ENCODE measurements around the gene EPHB3.

The EPHB3 gene

DNA sequence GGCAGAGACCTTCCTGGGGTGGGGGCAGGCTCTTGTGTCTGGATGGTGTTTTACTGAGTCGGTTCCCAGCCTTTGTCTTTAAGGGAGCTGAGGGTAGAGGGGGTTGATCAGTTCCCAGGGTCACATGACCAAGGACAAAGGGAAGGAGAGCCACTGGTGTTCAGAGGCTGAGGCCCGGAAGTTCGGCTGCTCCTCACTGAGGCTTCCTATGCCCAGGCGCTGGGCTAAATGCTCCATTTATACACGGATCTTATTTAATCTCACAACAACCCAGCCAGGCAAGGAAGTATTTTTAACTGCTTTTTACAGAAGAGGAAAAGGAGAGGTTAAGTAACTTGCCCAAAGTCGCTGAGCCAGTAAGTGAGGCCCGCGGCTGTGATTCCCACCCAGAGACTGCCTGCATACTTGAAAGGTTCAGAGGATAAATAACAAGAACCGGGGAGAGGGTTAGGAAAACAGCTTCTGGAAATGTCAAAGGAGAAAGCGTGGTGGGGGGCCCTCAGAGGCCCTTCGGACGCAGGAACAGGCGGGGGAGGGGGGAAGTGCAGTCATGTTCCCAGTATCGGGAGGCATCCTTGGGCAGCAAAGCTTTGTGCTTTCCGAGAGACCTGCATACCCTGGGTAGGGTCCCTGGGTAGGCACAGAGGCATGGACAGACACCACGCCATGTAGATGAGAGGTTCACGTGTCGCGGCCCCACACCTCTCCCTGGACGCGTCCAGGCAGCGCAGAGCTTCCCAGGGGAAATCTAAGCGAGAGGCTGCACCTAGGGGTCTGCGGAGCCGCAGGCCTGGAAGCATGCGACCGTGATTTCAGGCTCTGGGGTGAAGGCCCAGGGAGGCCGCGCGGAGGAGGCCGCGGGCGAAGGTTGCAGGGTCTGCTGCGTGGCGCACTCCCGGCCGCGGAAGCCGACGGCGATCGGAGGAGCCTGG lies 21.3 kb downstream of the EPHB3 start:
- DNase-seq: no peak

DNA sequence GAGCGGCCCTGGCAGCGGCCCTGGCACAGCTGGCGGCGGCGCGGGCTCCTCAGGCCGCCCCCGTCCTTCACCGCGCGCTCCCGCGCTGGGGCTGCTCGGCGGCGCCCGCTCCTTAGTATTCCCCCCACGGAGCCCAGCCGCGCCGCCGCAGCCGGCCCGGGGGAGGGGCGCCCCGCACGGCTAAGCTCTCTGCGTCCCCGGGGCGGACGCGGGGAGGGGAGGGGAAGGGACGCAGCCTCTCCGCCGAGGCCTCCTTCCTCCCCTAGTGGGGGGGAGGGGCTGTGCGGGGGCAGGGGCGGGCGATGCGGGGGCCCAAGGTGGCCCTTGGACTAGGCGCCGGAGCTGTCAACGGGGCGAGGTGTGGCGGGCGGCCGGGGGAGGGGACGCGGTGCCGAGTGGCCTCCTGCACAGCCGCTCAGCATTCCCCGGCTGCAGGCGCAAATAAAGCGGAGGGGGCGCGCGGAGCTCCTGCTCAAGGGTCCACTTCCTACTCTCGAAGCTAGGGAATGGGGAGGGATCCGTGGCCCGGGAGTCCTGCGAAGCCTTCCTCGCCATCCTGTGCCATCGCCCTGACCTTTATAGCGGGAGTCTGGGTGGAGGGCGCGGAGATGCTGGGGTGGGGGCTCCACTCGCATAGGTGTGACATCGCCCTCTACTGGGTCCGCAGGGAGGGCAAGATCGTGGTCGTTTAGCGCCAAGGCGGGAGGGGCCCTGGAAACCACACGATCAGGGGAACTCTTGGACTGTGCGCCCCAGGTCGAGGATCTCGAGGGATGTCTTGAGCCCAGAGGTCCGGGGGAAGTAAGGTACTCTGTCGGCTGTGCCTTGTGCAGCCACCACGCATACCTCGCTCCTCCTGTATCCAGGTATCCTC lies 22.2 kb downstream of the EPHB3 start:
- DNase-seq: peak; percentile 31

DNA sequence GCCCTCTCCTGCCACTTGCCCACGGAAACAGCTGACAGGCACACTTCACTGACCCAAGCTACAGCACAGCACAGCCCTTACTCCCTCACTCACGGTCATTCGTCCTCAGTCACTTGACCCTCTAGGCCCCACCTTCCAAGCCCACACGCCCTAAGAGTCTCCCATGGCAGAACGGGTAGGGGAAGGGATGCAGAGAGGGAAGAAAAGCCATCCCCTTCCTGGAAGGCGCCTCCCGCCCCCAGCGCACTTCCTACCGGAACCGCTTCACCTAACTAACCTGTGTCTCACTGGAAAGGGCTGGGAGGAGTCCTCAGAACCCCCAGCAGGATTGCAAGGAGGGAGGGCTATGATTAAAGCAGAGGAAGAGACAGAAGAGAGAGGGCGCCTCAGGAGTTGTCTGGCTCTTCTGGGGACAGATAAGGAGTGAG lies 22.9 kb downstream of the EPHB3 start:
- no peak for DNase-seq

DNA sequence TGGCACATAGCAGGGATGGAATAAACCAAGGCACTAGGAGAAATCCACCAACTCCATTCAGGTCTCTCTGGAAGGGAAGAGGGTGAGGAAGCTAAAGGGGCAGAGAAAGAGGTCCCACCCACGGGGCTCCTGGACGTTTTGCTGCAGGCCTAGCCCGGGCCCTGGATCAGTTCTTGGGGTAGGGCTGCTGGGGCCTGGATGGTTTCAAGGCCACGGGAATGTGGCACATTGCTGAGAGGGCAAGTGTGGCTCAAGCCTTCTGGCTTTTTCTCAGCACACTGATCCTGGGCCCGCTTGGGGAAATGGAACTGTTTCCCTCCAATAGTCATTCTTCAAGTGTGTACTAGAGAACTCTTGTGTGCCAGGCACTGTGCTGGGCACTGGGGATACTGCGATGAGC lies 24.0 kb downstream of the EPHB3 start:
- no peak for DNase-seq

DNA sequence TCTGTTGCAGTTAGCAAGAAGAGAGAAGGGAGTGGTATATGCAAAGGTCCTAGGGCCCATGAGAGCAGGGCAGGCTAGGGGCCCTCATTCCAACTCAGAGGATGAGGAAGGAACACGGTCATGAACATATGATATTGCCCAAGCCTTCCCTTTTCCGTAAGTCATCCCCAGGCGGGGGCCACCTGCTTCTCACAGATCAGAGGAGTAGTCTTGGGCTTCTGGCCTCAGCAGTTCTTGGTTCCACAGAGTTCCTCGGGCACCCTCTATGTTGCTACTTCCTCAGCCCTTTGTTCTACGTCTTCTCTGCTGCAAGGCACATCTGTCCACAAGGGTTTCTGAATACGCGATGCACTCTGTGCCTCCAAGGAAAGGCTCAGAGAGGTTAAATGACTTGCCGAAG lies 25.3 kb downstream of the EPHB3 start:
- DNase-seq: no peak

DNA sequence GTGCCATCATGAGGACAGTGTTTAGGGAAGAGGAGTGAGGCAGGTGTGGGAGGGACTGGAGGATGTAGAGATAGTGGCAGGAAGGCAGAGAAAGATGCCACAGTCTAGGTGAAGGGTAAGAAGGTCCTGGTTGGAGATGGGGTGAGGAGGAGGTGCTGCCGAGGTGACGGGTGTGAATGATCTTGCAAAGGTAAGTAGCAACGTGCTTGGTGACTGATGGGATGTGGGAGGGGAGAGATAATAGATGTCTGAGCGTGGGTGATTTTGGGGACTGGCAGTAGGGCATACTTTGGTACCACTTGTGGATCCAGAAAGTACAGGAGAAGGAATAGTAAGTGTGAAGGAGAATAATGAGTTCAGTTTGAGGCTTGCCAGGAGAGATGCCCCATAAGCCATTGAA lies 27.2 kb downstream of the EPHB3 start:
- DNase-seq: no peak

DNA sequence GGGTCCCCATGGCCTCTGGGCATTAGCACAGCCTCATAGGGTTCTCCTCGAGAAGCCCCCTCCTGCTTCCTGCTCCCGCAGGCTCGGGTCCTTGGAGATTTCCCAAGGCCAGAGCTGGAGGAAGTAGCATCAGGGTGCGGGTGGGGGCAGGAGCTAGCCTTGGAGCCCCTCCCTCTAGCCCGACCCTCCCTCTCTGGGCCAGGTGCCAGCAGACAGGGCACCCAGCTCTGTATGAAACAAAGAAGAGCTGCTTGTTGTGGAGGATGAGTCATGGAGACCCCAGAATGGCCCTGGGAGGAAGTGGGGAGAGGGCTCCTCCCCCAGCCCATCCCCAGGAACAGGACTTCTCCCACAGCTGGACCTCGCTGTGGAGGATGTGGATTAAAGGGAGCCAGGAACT lies 29.2 kb downstream of the EPHB3 start:
- DNase-seq: no peak

DNA sequence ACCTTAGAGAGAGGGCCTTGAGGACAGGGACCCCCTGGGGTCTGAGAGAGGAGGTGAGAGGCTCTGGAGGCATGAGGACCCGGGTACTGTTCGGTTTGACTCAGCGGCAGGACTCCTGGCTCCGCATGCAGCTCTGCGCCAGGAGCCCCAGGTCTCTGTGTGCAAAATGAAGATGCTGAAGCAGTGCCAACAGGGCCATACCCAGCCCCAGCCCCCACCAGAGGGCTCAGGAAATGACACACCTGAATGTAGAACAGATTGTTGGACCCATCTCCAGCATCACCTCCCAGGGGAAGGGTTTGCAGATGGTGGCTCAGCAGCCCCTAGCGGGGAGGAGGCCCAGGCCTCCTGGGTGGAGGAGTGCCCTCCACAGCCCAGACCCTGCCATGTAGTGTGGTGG lies 30.2 kb downstream of the EPHB3 start:
- no peak for DNase-seq

DNA sequence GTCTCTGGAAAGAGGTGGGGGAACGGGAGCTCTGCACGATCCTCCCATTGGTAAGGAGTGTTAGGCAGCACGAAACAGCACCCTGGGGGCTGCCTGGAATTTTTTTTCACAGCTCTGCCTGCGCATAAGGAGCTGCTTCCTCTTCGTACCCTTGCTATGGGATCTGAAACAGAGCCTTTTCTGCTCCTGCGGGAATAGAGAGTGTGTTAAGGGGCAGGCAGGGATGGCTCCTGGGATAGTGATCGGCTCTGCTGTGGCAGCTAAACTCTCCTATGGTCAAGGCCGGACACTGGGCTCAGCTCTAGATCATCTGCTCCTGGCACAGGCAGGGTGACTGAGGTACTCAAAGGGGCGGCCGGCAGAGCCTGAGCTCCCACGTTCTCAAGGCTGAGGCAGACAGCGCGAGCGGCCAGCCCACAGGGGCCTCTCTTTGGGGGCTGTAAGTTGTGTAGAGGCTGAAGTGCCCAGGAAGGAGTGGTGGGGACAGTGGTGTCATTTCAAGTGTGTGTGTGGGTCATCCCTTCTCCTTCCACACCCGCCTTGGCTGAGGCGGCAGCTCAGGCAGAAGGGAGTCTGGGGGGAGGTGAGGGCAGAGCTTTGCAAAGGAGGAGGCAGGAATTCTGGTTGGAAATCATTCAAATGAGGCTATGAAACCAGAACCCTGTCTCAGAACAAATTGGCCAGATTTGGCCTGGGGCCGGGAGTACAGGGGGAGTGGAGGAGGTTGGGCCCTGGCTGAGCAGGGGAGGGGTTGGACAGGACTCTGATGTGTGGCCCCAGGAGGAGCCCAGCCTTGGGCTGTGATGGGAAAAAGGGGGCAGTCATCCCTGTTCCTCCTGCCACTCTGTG lies 31.0 kb downstream of the EPHB3 start:
- no peak for DNase-seq

DNA sequence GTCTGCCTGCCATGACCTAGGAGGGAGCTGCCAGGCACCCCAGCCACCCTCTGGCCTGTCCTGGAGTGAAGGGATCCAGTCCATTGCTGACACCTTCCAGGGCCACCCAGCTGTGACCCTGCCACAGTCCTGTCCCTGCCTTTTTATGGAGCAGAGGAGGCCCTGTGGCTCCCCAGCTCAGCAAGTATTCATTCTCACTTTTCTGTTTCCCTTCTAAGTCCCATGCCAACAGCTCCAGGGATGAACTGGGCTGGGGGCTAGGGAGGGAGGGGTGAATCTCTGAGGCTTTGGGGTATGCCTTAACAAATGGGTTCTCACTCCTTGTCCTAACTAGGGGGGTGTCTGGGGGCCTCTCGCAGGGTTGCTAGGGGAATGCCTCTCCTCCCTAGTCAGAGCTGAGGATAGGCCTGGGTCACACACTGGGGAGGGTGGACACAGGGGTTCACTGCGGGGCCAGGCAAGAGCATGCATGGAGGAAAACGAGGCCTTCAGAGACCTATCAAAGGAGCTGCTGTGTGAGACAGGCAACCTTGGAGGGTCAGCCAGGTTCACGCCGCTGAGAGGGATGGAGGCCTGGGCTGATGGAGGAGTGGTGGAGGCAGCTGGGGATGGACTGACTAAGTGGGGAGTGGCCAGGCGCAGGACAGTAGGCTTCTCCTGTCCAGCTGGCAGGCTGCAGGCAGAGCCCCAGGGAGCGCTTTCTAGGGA lies 31.8 kb downstream of the EPHB3 start:
- DNase-seq: no peak

DNA sequence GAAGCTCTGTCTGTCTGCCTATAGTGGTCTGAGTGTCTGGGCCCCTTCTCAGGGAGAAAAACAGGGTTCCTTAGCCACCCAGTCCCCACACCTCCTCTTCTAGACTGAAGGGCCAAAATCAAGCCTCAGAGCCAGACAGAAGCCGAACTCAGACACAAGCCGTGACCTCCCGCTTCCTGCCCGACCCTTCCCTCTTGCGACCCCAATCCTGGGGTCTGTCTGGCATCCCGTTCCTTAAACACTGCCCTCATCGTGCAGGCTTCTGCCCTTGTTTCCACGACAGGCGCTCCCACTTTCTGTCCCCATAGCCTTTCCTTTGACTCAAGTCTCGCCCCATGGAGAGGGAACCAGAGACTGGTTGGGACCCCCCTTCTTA lies 32.3 kb downstream of the EPHB3 start:
- no peak for DNase-seq

DNA sequence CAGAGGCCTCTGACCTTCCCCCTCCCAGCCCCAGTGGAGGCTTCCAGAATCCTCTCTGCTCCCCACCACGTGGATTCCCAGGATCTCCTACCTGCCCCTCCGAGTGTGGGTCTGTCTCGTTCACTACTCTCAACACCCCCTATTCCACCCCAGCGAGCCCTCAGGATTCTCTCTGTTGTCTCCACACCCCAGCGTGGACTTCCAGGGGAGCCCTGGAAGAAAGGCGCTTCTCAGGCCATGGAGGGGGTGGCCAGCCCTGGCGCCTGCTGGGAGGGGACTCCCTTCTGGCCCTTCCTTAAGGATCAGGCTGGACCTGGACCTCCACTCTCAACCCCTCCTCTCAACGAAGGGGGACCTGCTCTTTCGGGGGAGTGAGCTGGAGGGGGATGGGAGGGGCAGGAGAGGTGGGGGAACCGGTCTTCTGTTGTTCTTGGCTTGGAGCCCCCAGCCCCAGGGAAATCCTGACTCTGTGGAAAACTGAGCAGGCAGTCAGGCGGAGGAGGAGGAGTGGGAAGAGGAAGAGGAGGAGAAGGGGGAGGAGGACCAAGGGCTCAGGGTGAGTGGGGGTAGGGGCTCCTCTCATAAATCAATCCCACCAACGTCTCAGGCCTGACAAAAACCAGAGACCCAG lies 32.9 kb downstream of the EPHB3 start:
- DNase-seq: no peak

DNA sequence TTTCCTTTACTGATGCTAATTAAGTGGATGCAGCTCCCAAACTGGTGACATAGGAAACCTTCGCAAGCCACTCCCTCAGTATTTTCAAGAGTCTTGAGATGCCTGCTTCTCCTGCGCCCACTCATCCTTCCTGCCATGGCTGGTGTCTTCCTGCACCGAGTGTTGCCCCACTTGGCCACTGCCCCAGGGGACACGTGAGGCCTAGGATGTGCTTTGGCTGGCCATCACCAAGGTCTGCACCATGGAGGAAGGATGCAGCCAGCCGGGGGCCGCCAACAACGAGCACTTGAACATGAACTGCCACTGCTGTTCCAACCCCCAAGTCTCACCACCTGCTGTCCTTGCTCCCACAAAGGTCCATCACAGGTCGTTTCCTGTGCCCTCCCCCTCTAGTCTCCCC lies 34.1 kb downstream of the EPHB3 start:
- no peak for DNase-seq

DNA sequence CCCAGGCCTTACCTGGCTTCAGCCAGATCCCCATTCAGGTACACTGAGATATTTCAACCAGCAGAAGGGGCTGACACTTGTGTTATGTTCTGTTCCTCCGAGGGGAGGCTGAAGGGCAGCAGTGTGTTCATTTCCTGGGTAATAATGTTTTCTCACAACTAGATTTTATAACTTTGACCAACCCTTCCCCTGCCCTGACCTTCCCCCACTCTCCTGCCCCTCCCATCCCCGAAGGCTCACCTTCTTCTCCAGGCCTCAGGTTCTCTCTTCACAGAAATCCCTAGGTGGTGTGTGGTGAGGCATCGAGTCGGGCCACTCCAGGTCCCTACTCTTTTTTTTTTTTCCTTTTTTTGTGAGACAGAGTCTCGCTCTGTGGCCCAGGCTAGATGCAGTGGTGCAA lies 34.6 kb downstream of the EPHB3 start:
- no peak for DNase-seq

DNA sequence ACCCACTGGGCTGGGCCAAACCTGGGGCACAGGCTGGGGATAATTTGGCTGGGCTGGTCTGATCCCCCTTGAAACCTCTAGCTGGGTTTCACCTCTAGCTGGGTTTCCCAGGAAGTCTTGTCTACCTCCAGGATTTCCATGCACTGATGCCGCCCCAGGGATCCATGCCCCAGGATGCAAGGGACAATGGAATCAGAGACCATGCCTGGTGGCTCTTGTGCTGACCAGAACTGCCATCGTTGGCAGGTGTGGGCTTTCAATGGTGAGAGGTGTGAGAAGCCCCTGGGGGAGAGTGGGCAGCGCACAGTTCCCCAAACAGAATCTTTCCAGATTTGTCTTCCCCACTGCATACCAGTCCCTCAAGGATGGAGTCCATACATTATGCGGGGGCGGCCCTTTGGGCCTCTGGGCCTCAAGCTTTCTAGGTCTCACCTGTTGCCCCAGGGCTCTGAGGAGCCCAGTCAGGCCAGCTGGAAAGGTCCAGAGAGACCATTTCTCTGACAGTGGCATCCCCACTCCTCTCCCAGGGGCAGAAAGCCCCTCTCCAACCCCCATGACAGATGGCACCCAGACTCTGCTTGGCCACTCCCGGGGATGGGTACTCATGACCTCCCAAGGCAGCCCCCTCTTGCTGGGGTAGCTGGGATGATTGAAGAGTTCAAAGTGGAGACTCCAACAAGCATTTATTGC lies 35.4 kb downstream of the EPHB3 start:
- DNase-seq: no peak

DNA sequence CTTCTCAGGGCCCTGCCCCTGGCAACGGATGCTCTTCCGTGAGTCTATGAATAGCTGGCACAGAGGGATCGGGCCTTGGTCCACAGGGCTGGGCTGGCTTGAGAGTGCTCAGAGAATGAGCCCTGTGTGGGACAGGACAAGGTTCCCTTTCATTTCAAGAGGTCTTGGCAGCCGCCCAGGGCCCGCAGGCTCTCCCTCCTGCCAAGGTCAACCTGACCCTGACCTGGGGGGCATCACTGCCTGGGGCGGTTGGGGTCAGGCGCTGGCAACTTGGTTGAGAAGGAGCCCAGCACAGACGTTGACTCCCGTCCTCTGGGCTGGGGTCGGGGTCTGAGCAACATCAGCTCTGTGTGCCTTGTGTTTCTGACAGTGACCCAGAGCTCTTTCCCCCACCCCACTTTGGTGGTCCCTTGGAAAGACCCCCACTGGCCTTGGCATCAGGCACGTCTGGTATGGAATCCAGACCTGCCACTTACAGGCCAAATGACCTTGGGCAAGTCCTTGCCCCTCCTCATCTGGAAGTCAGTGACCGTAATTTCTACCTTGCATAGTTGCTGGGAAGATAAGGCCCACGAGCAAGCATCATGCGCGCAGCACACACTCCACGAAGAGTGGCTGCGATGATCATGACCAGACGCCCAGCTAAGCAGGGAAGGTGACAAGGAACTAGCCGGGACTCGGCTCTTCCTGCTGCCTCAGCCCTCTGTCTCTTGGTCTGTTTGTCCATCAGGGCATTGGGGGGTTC lies 36.4 kb downstream of the EPHB3 start:
- DNase-seq: no peak

DNA sequence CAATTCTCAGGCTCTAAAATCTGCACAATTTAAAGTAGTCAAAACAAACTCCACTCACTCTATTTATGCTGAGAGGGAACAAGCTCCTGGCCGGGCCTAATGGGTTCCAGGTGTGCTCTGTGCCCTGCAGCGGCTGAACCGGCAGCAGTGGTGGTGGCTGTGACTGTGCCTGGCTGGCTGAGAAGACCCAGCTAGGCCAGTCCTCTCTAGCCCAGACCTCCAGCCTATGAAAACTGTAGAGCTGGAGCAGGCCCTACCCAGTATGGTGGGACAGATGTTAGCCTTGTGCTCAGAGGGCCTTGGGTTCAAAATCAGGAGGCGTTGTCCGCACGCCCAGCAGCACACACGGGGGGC lies 37.0 kb downstream of the EPHB3 start:
- DNase-seq: no peak

DNA sequence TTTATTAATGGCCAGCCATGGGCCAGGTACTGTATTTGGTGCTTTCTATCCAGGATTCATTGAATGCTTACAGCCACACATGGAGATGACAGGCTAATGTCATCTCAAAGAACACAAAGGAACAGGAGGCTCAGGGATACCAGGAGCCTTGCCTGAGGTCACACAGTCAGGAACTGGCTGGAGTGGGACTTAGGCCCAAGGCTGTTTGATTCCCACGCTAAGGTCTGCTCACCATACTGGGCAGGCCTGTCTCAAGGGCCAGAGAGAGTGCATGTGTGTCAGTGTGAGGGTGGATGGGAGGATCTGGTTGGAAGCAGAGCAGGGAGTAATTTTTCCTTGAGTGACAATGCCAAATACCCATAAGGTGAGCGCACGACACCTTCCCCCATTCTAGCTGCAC lies 37.6 kb downstream of the EPHB3 start:
- no peak for DNase-seq

DNA sequence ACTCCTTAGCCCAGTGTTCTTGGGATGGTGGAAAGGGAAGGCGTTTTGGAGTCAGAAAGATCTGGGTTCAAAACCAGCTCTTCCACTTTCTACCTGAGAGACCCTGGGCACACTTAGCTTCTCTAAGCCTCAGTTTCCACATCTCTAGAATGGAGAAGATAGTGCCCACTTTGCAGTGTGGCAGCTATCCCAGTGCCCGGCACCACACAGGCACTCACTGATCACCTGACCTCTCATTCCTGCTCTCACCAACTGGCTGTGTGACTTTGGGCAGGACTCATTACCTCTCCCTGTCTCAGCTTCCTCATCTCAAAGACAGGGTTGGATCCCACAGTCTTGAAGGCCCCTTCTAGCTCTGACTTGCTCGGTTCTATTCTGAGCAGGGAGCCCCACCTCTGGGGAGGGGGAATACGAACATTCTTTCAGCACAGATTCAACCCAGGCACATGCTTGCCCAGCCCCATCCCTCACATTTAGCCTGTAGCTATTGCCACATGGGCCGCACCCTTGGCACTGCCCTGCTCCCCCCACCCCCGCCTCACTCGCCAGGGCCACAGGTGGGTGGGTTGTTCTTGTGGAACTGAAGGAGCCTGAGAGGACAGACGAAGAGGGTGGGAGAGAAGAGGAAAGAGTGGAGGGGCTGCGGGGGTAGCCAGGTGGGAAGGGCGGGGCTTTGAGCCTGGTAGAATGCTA lies 39.2 kb downstream of the EPHB3 start:
- no peak for DNase-seq

All from NCI-H1105 (cell line).